Stimulated activated CD4-positive, alpha-beta T cell treated with anti-CD3 and anti-CD28 coated beads, Interleukin-15, amount 100 ng/mL, for 1 hour (primary cell): ENCODE data around the gene TOMM20.

Experiments
- DNase-seq, 2 donors: peaks; one replicate each; pipeline ENCODE4 v3.0.0-alpha.2; 2020; ENCODE audit warnings: low read depth in 1 of 2, low spot score in 1 of 2

Gene TOMM20

GRCh38 chr1:235134171-235134570 lies 5.5 kb upstream of the TOMM20 start:
- no peak for DNase-seq

- no peak for DNase-seq
These were observed 4.4 kb upstream of the TOMM20 start for GRCh38 chr1:235133086-235133485.

GRCh38 chr1:235131961-235132360 lies 3.3 kb upstream of the TOMM20 start:
- DNase-seq: no peak

GRCh38 chr1:235130766-235131270 lies 2.2 kb upstream of the TOMM20 start:
- no peak for DNase-seq

- no peak for DNase-seq
These were observed 1.3 kb upstream of the TOMM20 start for GRCh38 chr1:235129774-235130570.

- DNase-seq: no peak
These were observed 743 bp downstream of the TOMM20 start for GRCh38 chr1:235127732-235128455.

GRCh38 chr1:235127203-235127602 lies 1.4 kb downstream of the TOMM20 start:
- DNase-seq: no peak

GRCh38 chr1:235124665-235125064 lies 4.0 kb downstream of the TOMM20 start:
- DNase-seq: no peak

- no peak for DNase-seq
These were observed 4.5 kb downstream of the TOMM20 start for GRCh38 chr1:235124111-235124510.

GRCh38 chr1:235122348-235122747 lies 6.3 kb downstream of the TOMM20 start:
- no peak for DNase-seq

GRCh38 chr1:235113183-235113917 lies 15.3 kb downstream of the TOMM20 start:
- no peak for DNase-seq

- DNase-seq: no peak
These were observed 16.1 kb downstream of the TOMM20 start for GRCh38 chr1:235112297-235113182.

- no peak for DNase-seq
These were observed 17.5 kb downstream of the TOMM20 start for GRCh38 chr1:235111107-235111506.

GRCh38 chr1:235108876-235109275 lies 19.8 kb downstream of the TOMM20 start:
- no peak for DNase-seq

GRCh38 chr1:235108185-235108593 lies 20.4 kb downstream of the TOMM20 start:
- DNase-seq: no peak

- no peak for DNase-seq
These were observed 21.1 kb downstream of the TOMM20 start for GRCh38 chr1:235107368-235108184.

GRCh38 chr1:235106457-235106856 lies 22.2 kb downstream of the TOMM20 start:
- no peak for DNase-seq

- DNase-seq: no peak
These were observed 23.3 kb downstream of the TOMM20 start for GRCh38 chr1:235105051-235106043.

GRCh38 chr1:235102993-235103411 lies 25.6 kb downstream of the TOMM20 start:
- DNase-seq: no peak
